T-helper 1 cell (primary cell): Measurements from ENCODE around the gene PIGV.

Experiments used
- DNase-seq, 5 donors: peaks; one replicate each; pipeline ENCODE4 v3.0.0-alpha.2; 2012 to 2020
- total RNA-seq, 4 donors: gene quantifications; one replicate each; lab custom pipeline; 2026; lab: John Stamatoyannopoulos, UW

PIGV gene
- total RNA-seq = 14.5 to 22.5 (median 18.2) reads per million in 4 donors

DNA sequence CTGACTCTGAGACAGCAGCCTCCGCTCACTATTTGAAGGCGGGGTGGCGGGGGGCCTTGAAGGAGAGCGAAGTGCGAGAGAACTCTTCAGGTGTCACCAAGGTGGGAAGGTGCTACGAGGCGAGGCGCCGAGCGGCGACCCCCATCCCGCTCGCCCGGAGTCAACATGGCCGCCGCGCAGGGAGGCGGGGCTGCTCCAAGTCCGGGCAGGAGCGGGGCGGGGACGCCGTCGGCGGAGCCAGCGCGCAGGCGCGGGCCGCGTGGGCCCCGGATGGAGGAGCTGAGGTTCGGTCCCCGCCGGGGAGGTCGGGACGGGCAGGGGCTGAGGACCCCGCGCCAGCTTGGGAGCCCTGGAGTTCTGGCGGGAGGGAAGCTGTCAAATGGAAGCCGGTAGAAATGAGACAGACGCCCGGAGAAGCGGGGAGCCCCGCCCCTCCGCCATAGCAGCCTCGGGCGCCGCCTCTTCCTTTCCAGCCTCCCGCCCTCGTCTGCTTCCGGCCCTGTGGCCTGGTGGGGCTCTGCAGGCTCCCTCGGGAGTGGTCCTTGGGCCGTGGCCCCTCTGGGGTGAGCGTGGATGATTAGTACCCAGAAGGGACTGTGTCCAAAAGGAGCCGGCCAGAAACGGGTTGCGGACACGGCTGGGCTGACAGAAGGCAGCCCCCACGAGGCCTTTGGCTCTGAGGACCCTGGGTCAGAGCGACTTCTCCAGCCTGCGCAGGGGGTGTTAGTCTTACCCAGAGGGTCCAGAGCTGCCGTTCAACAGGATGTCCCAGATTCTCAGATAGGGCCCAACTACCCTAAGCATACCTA, at the start of gene PIGV:
Gene PIGV (plus strand): TSS at position 245 of the 809 bp plus-strand sequence. CDS start 2,866 bp downstream, outside the sequence.
- DNase-seq = peak; percentile 70 to 88 (median 79)

DNA sequence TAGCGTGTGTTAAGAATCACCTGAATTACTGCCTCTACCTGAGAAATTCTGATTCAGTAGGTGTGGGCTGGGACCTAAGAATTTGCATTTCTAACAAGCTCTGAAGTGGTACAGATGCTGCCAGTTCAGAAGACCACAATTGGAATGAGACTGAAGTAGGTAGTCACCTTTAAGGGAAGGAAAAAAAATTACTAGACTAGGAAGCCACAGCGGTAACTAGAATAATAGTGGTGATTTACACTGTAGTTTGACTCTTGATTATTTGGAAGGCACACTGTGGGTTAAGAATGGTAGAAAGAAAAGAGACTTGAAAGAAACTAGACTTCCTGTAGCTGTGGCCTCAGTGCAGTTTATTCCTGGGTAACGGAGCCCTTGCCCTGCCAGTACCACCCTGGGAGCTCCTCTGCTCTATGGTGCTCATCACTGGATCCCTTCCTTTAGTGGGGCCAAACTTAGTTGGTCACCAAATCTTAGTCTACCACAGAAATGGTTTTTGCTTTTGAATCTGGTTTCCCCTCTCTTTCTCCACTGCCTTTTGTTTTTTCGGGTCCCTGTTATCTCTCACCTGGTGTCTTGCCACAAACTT, 48.3 kb upstream of the PIGV start:
- peak in 1 of 5 donors; percentile 8 for DNase-seq

DNA sequence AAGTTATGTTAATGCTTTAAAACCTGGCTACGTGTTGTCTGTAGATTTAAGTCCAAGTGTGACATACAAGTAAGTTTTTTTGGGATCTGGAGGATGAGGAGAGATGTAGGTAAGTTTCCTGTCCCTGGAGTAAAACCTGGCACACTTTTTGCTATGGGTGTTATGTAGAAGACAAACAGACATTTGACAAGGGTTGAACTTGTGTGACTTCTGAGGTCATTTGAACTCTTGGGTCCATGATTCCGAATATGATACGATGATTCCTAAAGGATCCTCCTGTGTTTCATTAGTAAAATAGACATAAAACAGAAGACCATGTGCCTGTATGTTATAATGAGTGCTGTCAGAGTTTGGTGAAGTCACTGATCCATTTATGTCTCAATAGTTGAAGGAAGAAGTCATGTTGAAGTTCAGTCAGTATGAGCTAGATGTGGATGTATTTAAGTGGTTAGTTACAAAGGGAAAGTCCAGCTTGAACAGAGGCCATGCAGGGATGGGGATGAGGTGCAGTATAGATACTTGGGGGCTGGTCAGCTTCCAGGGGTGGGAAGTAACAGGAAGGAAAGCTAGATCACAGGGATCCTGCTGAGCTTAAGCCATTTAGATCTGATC, 47.6 kb upstream of the PIGV start:
- DNase-seq = no peak

- no peak for DNase-seq
These were observed 46.8 kb upstream of the PIGV start for GRCh38 chr1:26740952-26741351.

- no peak for DNase-seq
These were observed 44.2 kb upstream of the PIGV start for GRCh38 chr1:26743426-26744059.

DNA sequence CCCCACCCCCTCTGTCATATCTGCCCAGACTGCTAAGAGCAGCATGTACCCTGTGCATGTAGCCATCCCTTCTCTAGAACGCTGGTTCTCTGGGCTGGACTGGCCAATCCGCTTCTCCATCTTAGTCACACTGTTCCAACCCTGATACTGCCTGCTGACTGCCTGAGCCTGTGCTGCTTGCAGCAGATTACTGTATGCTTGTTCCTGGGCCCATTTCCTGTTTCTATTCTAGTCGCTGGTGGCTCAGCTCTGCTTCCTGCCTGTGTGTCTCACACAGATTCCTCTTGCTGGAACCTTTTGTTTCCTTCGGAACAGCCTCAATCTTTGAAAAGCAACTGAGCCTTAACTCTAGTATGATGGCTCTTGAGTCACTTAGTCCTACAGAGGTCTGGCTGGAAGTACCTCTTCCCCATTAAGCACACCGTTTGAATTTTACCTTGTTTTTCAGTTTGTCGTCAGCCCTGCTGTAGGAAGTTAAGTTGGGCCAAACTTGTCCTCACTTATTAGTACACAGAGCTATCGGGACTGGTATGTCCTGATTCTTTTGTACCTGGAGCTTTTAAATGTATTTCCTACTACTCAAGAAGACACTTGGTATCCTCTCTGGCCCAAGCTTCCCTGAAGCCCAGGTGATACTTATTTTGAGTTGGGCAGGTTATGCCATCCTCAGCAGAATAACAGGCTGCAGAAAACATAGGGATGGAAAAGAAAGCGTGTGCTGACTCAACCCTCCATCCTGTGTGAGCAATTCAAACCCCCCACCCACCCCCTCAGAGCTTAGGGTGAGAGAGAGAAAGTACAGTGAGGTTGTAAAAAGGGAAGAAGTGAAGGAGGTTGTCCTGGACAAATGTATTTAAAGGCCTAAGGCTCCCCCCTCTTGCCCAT, 43.4 kb upstream of the PIGV start:
- peak; percentile 47 to 96 (median 67) for DNase-seq

DNA sequence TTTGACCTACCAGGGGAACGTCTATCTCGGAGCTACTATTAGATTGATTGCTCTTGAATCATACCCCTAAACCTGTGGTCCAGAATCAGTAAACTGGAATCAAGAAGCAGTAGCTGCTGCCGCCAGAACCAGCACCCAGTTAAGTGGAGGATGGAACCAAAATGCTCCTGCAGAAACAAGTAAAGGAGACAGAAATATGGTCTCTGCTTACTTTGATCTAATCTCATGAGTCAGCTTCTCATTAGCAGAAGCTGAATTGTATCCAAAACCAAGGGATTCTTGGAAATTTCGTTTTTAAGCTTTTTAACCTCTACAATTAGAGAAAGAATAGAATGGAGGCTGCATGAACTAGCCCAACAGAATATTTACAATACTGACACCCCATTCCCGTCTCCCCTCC, 42.6 kb upstream of the PIGV start:
- DNase-seq = no peak

GRCh38 chr1:26747048-26747447, 40.7 kb upstream of the PIGV start:
- DNase-seq = no peak

DNA sequence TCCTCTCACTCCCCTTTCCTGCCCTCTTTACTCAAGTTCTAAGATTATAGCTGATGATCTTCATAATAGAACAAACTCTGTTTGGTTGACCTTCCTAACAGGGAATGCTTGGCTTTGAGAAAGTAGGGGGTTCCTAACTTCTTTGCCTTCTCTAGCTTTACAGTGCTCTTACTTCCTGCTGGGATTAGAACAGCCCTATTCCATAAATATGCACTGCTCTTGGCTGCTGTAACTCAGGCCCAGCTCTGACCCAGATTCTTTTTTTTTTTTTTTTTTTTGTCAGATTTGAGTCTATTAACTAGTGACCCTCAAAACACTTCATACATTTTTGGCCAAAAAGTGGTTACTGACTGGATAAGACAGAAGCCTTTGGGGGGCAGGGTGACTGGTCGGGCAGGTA, 39.4 kb upstream of the PIGV start:
- DNase-seq = no peak

DNA sequence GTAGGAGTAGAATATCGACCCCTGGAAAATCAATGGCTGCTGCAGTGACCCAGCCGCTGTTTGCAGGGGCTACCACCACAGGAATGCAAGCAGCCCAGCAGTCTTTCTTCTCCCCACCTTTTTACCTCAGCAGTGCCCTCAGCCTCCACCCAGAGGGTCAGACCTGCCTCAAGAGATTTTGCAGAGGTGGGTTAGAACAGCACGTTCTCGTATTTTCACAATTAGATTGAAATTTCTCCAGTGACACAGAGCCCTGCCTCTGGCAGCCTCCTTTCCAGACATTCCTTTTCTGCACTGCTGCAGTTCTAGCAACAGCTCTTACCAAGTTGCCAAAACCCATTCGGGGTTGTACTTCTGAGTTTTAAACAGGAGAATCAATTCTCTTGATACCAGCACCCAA, 38.3 kb upstream of the PIGV start:
- DNase-seq = no peak

DNA sequence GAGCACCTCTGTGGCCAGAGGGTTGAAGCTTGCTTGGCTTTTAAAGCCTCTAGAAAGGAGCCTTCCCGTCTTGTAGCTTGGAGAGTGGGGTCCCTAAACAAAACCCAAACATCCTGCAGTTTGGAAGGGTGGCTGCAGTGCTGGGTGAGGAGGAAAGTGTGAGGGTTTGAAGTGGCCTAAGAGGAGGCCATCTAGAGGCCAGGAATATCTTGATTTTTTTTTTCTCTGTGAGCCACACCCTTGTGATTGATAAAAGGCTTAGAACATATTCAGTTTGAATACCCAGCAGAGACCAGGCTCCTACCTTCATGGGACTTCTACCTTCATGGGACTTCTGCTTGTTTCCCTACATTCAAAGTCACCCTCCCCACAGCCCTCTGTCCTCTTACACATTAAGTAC, 37.3 kb upstream of the PIGV start:
- no peak for DNase-seq

DNA sequence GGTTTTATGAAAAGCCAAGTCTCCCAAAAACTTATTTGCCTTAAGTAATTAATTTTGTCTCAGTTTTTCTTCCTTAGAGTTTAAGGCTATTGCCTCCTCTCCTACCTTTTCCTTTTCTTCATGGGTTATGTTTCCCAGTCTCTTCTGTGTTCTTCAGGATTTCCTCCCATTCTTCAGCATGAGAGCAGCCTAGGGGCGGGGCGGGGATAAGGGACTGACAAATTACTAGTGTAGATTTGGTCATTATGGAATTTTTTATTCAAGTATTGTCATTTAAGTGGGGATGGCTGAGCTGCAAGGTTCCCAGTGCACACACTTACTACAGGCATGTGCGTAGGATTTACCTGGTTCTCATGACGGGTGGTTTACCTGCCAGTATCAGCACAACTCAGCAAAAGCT, 35.2 kb upstream of the PIGV start:
- DNase-seq = no peak

DNA sequence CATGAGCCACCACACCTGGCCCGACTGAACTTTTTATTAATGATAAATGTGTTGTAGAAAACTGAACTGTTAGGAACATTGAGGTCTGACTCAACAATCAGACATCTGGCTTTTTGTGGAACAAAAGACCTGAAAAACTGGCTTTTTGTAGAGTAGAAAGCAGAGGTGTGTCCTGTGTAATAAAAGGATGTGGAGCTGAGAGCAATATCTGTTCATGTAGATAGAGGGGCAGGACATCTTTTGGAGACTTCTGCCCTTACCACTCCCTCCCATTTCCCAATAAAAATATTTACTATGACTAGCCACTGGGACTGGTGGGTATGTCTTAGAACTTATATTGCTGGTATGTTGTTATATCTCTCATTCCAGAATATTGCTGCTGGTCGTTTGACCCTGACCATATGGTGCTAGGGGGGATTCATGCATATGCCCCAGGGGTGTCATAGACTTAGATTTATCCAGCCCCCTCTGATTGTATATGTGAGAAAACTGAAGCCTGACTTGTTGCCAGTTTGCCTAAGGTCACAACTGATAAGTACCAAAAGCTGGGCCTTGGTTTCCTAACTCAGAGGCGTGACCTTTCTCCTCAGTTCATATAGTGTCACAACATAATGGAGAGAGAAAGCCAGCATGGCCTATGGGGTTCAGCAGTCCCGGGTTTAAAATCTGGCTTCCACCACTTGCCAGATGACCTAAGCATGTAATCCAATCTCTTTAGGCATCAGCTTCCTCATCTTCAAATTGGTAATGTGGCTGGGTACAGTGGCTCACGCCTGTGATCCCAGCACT, 33.5 kb upstream of the PIGV start:
- no peak for DNase-seq

DNA sequence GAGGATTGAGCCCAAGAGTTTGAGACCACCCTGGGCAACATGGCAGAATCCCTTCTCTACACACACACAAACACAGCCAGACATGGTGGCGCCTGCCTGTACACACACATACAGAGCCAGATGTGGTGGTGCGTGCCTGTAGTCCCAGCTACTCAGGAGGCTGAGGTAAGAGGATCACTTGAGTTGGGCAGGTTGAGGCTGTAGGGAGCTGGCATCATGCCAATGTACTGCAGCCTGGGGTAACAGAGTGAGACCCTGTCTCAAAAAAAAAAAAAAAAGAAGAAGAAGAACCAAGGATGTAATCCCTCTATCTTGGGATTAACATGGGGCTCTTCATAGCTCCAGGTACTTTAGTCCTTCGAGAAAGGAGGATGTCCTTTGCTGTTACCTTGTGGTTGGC, 29.4 kb upstream of the PIGV start:
- no peak for DNase-seq

GRCh38 chr1:26759531-26759930, 28.2 kb upstream of the PIGV start:
- no peak for DNase-seq

DNA sequence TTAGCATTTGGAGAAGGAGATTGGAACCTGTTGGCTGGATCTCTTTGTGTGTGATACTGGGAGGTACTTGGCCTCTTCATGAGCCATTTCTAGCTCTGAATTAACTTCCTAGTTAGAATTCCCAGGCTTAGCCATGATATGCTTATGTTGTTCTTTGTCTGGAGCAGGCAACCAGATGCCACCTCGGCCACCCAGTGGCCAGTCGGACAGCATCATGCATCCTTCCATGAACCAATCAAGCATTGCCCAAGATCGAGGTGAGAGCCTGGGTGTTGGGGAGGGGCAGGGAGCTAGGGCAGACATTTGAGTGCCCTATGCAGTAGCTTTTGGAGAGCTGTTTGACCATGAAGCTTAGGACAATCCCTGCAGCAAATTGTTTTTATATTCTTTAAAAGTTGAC, 26.5 kb upstream of the PIGV start:
- no peak for DNase-seq

DNA sequence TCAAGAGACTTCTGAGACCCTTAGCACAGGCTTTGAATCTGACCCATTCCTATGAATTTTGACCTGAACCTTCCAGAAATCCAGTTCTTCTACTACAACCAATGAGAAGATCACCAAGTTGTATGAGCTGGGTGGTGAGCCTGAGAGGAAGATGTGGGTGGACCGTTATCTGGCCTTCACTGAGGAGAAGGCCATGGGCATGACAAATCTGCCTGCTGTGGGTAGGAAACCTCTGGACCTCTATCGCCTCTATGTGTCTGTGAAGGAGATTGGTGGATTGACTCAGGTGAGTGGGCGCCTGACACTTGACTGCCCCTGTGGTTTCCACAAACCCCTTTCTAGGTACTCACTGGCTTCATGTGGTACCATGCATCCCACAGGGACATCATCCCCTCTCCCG, 20.0 kb upstream of the PIGV start:
- DNase-seq = no peak

- DNase-seq = no peak
These were observed 19.0 kb upstream of the PIGV start for GRCh38 chr1:26768755-26769154.

DNA sequence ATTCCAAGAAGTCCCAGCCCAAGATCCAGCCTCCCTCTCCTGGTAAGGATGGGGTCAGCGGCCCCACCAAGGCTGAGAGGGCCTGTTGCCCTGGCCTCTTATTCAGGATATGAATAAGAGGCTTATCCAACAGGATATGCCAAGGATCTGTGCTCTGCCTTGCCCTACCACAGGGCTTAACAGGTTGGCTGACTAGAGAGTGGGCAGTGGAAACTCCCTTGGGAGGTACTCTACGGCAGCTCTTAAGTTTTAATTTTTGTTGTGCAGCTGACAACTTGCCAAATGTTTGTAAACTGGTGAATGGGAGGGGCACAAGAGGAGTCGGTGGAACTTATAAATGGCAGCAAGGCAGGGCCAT, 16.5 kb upstream of the PIGV start:
- no peak for DNase-seq

GRCh38 chr1:26771643-26772321, 16.0 kb upstream of the PIGV start:
- DNase-seq = no peak

DNA sequence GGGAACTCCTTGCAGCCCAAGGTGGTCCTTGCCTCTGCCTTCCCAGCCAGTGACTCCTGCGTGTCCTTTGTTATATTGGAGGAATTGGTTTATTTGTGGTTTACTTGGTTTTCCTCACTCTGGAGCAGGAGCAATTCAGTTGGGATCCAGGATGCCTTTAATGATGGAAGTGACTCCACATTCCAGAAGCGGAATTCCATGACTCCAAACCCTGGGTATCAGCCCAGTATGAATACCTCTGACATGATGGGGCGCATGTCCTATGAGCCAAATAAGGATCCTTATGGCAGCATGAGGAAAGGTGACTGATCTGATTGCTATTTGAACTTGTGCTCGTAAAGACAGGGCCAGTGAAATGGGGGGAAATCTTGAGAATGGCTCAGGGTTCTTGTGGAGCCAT, 15.1 kb upstream of the PIGV start:
- DNase-seq = no peak
